Trophoblast cell (in vitro differentiated cells and primary cell): Measurements from ENCODE around the gene LHX6.
A peak's percentile ranks its signal among the peaks of the same experiment; 100 is the strongest.

Source experiments
- DNase-seq, 2 donors: peaks; one replicate each; pipeline ENCODE4 v3.0.0-alpha.2; 2016
- H2AFZ ChIP-seq: 2 replicates; pipeline ENCODE4 v1.6.1; 2013; ENCODE audit warnings: low read length, moderate library complexity, mild to moderate bottlenecking; ENCODE audit not compliant: insufficient read depth, poor library complexity
- H2AK5ac ChIP-seq: 2 replicates; pipeline ENCODE4 v1.6.1; 2013; ENCODE audit warnings: mild to moderate bottlenecking, low read length
- H2BK120ac ChIP-seq: 2 replicates; pipeline ENCODE4 v1.6.1; 2013; ENCODE audit warnings: low read length, mild to moderate bottlenecking, moderate library complexity; ENCODE audit not compliant: insufficient read depth, poor library complexity
- H2BK12ac ChIP-seq: 2 replicates; pipeline ENCODE4 v1.6.1; 2013; ENCODE audit warnings: mild to moderate bottlenecking, low read length, moderate library complexity
- H2BK5ac ChIP-seq: 2 replicates; pipeline ENCODE4 v1.6.1; 2013; ENCODE audit warnings: low read length, low read depth, moderate library complexity, mild to moderate bottlenecking; ENCODE audit not compliant: poor library complexity
- H3K14ac ChIP-seq: 2 replicates; pipeline ENCODE4 v1.6.1; 2013; ENCODE audit warnings: mild to moderate bottlenecking, low read length
- H3K18ac ChIP-seq: 2 replicates; pipeline ENCODE4 v1.6.1; 2013; ENCODE audit warnings: mild to moderate bottlenecking, low read length
- H3K23ac ChIP-seq: 2 replicates; pipeline ENCODE4 v1.6.1; 2013; ENCODE audit warnings: low read length
- H3K27ac ChIP-seq: 2 replicates; pipeline ENCODE4 v1.5.1; 2013; ENCODE audit warnings: low read depth, mild to moderate bottlenecking, inconsistent platforms, low read length, moderate library complexity
- H3K27me3 ChIP-seq: 2 replicates; pipeline ENCODE4 v1.6.1; 2013; ENCODE audit warnings: inconsistent platforms, mild to moderate bottlenecking, low read length, moderate library complexity; ENCODE audit not compliant: insufficient read depth
- H3K36me3 ChIP-seq, 2 experiments: 1 replicate in 1 of 2; 2 replicates in 1 of 2; pipeline ENCODE4 v1.6.1; 2013; ENCODE audit warnings: low read length in 2 of 2, mild to moderate bottlenecking in 2 of 2, moderate library complexity in 1 of 2; ENCODE audit not compliant: insufficient read depth in 2 of 2, control insufficient read depth in 1 of 2
- H3K4ac ChIP-seq: 2 replicates; pipeline ENCODE4 v1.6.1; 2013; ENCODE audit warnings: low read depth, mild to moderate bottlenecking, low read length, moderate library complexity
- H3K4me1 ChIP-seq, 2 experiments: 1 replicate in 1 of 2; 2 replicates in 1 of 2; pipeline ENCODE4 v1.6.1; 2013; ENCODE audit warnings: low read length in 2 of 2, mild to moderate bottlenecking in 2 of 2, moderate library complexity in 1 of 2; ENCODE audit not compliant: insufficient read depth in 2 of 2, control insufficient read depth in 1 of 2
- H3K4me2 ChIP-seq: 2 replicates; pipeline ENCODE4 v1.6.1; 2013; ENCODE audit warnings: inconsistent platforms, mild to moderate bottlenecking, low read length, moderate library complexity
- H3K4me3 ChIP-seq: 2 replicates; pipeline ENCODE4 v1.5.1; 2013; ENCODE audit warnings: mild to moderate bottlenecking, low read depth, low read length, inconsistent platforms
- H3K79me1 ChIP-seq: one replicate; pipeline ENCODE4 v1.6.1; 2013; ENCODE audit warnings: low read length
- H3K79me2 ChIP-seq: 2 replicates; pipeline ENCODE4 v1.6.1; 2013; ENCODE audit warnings: low read length, mild to moderate bottlenecking; ENCODE audit not compliant: control insufficient read depth, insufficient read depth, poor library complexity
- H3K9ac ChIP-seq: 2 replicates; pipeline ENCODE4 v1.6.1; 2013; ENCODE audit warnings: mild to moderate bottlenecking, low read length
- H3K9me3 ChIP-seq: 2 replicates; pipeline ENCODE4 v1.6.1; 2013; ENCODE audit warnings: low read depth, mild to moderate bottlenecking, control low read depth, inconsistent platforms, low read length; ENCODE audit not compliant: insufficient read depth
- H4K12ac ChIP-seq: 2 replicates; pipeline ENCODE4 v1.6.1; 2013; ENCODE audit warnings: low read depth, mild to moderate bottlenecking, low read length, moderate library complexity
- H4K8ac ChIP-seq: 2 replicates; pipeline ENCODE4 v1.6.1; 2013; ENCODE audit warnings: low read depth, mild to moderate bottlenecking, low read length, moderate library complexity
- H4K91ac ChIP-seq: one replicate; pipeline ENCODE4 v1.6.1; 2013; ENCODE audit warnings: low read depth, mild to moderate bottlenecking, low read length, moderate library complexity
- WGBS: extraction: QIAGEN DNeasy Blood & Tissue Kit; methylation state at CpG from one replicate; pipeline ENCODE4 v1.1.7; 2013; ENCODE audit warnings: missing lambda C conversion rate; ENCODE audit not compliant: insufficient read length, insufficient coverage; ENCODE audit errors: extremely low coverage; 5-methylcytosine and 5-hydroxymethylcytosine counted together

LHX6 gene

DNA sequence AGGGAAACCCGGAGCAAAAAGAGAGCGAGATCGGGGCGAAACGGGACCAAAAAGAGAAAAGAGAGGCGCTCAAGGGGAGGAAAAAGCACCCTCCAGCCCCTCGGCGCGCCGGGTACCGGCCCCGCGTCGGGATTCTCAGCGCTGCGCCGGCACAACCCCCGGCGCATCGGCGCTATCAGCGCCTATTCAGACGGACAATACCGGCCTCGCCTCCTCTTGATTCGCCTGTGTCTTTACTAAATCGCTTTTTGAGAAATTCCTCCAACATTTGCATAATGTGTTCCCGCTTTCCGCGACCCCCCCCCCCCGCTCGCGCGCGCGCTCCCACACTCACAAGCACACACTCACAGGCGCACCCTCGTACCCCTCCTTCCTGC lies 578 bp downstream of the LHX6 start:
- Histone ChIP-seq H3K79me2 (no peaks in the 10 kb centered on the region), H3K4me3 (no peak overlapping the region), H4K12ac (no peak overlapping the region), H3K27me3 (peaks cover 75% of the 10 kb centered on the region), H3K23ac (no peak overlapping the region), H3K36me3 (no peaks in the 10 kb centered on the region), H3K9ac (no peak overlapping the region), H3K4me2 (peak overlapping the region; percentile 70), H3K27ac (no peak overlapping the region), H4K8ac (no peak overlapping the region), H2BK5ac (no peak overlapping the region), H2BK12ac (no peak overlapping the region), H3K14ac (no peak overlapping the region), H2BK120ac (no peak overlapping the region), H3K18ac (no peak overlapping the region), H2AFZ (no peak overlapping the region), H4K91ac (no peak overlapping the region), H3K4ac (no peak overlapping the region), H3K9me3 (peaks cover 12% of the 10 kb centered on the region), H2AK5ac (no peak overlapping the region), H3K79me1 (no peaks in the 10 kb centered on the region), H3K4me1 (peaks cover 2 to 8% of the 10 kb centered on the region in 2 experiments)
- no peak for DNase-seq
- WGBS: no CpG with 5 or more reads among the region's 38 CpGs

DNA sequence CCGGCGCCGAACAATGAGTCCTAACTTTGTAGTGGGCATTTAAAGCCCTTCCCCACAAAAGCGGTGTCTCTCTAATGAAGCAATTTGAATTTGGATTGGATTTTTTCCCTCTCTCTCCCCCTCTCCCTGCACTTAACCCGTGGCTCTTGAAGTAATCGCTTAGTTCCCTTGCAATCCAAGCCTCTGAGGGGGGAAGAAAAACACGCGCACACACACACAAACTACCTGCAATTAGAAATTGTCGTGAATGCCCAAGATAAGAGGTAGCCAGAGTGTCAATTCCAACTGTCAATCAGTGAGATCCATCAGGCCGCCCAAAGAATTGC lies 1.2 kb downstream of the LHX6 start:
- Histone ChIP-seq H3K18ac (no peak overlapping the region), H3K27me3 (peaks cover 81% of the 10 kb centered on the region), H3K27ac (no peak overlapping the region), H4K91ac (no peak overlapping the region), H3K4me1 (peaks cover 2 to 8% of the 10 kb centered on the region in 2 experiments), H3K9ac (no peak overlapping the region), H3K9me3 (peaks cover 12% of the 10 kb centered on the region), H2BK12ac (no peak overlapping the region), H3K79me2 (no peaks in the 10 kb centered on the region), H3K23ac (no peak overlapping the region), H3K4me3 (no peak overlapping the region), H3K36me3 (no peaks in the 10 kb centered on the region), H2AK5ac (no peak overlapping the region), H2AFZ (no peak overlapping the region), H3K4ac (no peak overlapping the region), H3K4me2 (no peak overlapping the region), H3K79me1 (no peaks in the 10 kb centered on the region), H4K12ac (no peak overlapping the region), H4K8ac (no peak overlapping the region), H2BK120ac (no peak overlapping the region), H2BK5ac (no peak overlapping the region), H3K14ac (no peak overlapping the region)
- DNase-seq: no peak
- no CpG with 5 or more reads among the region's 10 CpGs for WGBS

DNA sequence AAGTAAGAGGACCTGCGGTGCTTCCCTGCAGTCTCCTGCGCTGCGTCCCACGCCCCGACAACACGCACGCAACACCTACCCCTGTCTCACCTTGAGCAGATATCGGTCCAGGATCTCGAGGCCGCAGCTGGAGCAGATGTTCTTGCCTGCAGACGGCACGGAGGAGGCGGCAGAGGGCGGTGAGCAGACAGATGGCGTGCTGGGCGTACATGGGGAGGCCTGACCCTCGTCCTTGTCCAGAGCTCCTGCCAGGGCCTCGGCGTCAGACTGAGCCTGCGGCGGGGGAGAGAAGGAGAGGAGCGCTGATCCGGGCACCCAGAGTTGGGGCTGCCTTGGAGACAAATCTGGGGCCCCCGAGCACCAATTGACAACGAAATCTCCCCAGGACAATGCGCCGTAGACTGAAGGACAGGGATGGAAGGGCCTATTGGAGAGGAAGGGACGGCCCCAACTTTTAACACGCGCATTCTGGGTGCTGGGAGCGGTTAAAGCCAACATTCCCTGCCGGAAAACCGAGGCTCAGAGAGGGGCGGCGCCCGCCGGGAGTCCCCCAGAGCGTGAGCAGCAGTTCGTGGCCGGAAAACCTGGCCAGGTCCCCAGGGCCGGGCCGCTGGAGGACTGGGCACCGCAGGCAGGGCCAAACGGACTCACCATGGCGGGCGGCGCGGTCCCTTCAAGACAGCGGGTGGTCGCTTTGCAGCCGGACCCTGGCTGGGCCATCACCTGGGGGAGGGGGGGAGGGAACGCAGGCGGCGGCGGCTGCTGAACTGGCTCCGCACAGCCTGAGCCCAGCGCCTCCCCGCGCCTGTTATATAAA lies 1.8 kb downstream of the LHX6 start:
- Histone ChIP-seq H3K79me1 (no peaks in the 10 kb centered on the region), H3K9me3 (peaks cover 12% of the 10 kb centered on the region)

DNA sequence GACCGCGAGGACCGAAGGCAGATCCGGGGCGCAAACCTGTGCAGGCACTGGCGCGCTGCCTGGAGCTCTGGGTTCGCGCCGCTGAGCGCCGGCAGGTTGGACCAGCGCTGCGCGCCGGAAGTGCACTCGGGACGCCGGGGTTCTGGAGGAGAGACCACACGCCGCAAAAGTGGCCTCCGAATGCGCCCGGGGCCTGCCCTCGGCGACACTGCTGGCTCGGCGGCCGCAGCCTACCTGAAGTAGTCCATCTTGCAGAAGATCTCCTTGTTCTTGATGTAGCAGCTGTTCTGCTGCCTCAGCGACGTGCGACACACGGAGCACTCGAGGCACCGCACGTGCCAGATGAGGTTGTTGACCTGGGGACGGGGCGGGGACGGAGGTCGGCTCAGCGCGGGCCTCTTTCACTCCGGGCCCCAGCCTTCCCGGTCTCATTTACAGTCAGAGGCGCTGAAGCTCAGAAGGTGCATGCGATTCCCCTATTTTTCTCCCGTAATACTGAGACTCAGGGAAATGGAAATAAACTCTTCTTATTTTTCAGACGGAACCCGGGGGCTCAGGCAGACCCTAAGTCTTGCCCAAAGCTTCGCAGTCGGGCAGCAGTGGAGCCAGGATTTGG lies 2.5 kb downstream of the LHX6 start:
- H4K91ac ChIP-seq: no peak overlapping the region
- H3K27ac ChIP-seq: no peak overlapping the region
- no peak overlapping the region for H3K14ac ChIP-seq
- no peak overlapping the region for H2AK5ac ChIP-seq
- H3K79me2 ChIP-seq: no peaks in the 10 kb centered on the region
- peaks cover 2 to 8% of the 10 kb centered on the region in 2 experiments for H3K4me1 ChIP-seq
- no peak overlapping the region for H2BK5ac ChIP-seq
- H3K79me1 ChIP-seq: no peaks in the 10 kb centered on the region
- no peak overlapping the region for H3K23ac ChIP-seq
- H3K4me2 ChIP-seq: no peak overlapping the region
- H3K36me3 ChIP-seq: no peaks in the 10 kb centered on the region
- no peak overlapping the region for H2BK12ac ChIP-seq
- no peak overlapping the region for H3K4me3 ChIP-seq
- peaks cover 93% of the 10 kb centered on the region for H3K27me3 ChIP-seq
- DNase-seq: no peak
- H2BK120ac ChIP-seq: no peak overlapping the region
- no peak overlapping the region for H4K8ac ChIP-seq
- no CpG with 5 or more reads among the region's 51 CpGs for WGBS
- H3K4ac ChIP-seq: no peak overlapping the region
- no peak overlapping the region for H4K12ac ChIP-seq
- no peak overlapping the region for H3K9ac ChIP-seq
- peaks cover 12% of the 10 kb centered on the region for H3K9me3 ChIP-seq
- no peak overlapping the region for H2AFZ ChIP-seq
- H3K18ac ChIP-seq: no peak overlapping the region

More for the DNA sequence above, 1.8 kb downstream of the LHX6 start:
- H4K91ac ChIP-seq: no peak overlapping the region
- no peak overlapping the region for H2BK12ac ChIP-seq
- no peaks in the 10 kb centered on the region for H3K79me2 ChIP-seq
- H4K8ac ChIP-seq: no peak overlapping the region
- DNase-seq: no peak
- H3K18ac ChIP-seq: no peak overlapping the region
- no peak overlapping the region for H2BK5ac ChIP-seq
- no peak overlapping the region for H3K14ac ChIP-seq
- no peak overlapping the region for H3K4me3 ChIP-seq
- H3K27me3 ChIP-seq: peaks cover 86% of the 10 kb centered on the region
- H4K12ac ChIP-seq: no peak overlapping the region
- H3K4me1 ChIP-seq: peaks cover 2 to 8% of the 10 kb centered on the region in 2 experiments
- no peak overlapping the region for H3K4me2 ChIP-seq
- no peak overlapping the region for H3K9ac ChIP-seq
- no peak overlapping the region for H3K4ac ChIP-seq
- WGBS: no CpG with 5 or more reads among the region's 59 CpGs
- no peaks in the 10 kb centered on the region for H3K36me3 ChIP-seq
- H3K23ac ChIP-seq: no peak overlapping the region
- no peak overlapping the region for H3K27ac ChIP-seq
- no peak overlapping the region for H2AFZ ChIP-seq
- no peak overlapping the region for H2AK5ac ChIP-seq
- H2BK120ac ChIP-seq: no peak overlapping the region
